Endodermal cell (in vitro differentiated cells): ENCODE results near the gene AOC2. TPM values are rescaled to one million over a fixed set of nuclear protein-coding genes. Genes with fewer than 3 reads are reported as not detected.
A peak's percentile ranks its signal among the peaks of the same experiment; 100 is the strongest.

Source experiments
- DNase-seq: peaks from one replicate; pipeline ENCODE4 v3.0.0-alpha.2; 2017
- H3K27ac ChIP-seq: 2 replicates; pipeline ENCODE4 v1.5.1; 2013; ENCODE audit warnings: mild to moderate bottlenecking, low read depth, low read length, moderate library complexity
- H3K27me3 ChIP-seq: 2 replicates; pipeline ENCODE4 v1.6.1; 2013; ENCODE audit warnings: mild to moderate bottlenecking, low read length, moderate library complexity; ENCODE audit not compliant: insufficient read depth, control insufficient read depth, poor library complexity, severe bottlenecking
- H3K36me3 ChIP-seq: 2 replicates; pipeline ENCODE4 v1.7.0; 2013; ENCODE audit warnings: mild to moderate bottlenecking, low read length, moderate library complexity; ENCODE audit not compliant: control insufficient read depth, insufficient read depth
- H3K4me1 ChIP-seq: one replicate; pipeline ENCODE4 v1.7.0; 2013; ENCODE audit warnings: low read length; ENCODE audit not compliant: control insufficient read depth, insufficient read depth
- H3K4me3 ChIP-seq: 2 replicates; pipeline ENCODE4 v1.5.1; 2013; ENCODE audit warnings: mild to moderate bottlenecking, low read length, moderate library complexity
- H3K9ac ChIP-seq: 2 replicates; pipeline ENCODE4 v1.6.1; 2013; ENCODE audit warnings: mild to moderate bottlenecking, low read length, moderate library complexity; ENCODE audit not compliant: poor library complexity, severe bottlenecking; ENCODE audit errors: extremely low read depth
- H3K9me3 ChIP-seq: 2 replicates; pipeline ENCODE4 v1.6.1; 2013; ENCODE audit warnings: mild to moderate bottlenecking, low read length, moderate library complexity; ENCODE audit not compliant: control insufficient read depth
- H3K27ac Mint-ChIP-seq: 2 replicates; pipeline ENCODE4 v1.8.0; 2020; ENCODE audit warnings: mixed read lengths
- H3K27me3 Mint-ChIP-seq: 2 replicates; pipeline ENCODE4 v1.8.0; 2021; ENCODE audit warnings: mild to moderate bottlenecking, mixed read lengths; ENCODE audit not compliant: insufficient read depth
- H3K36me3 Mint-ChIP-seq: 2 replicates; pipeline ENCODE4 v1.8.0; 2020; ENCODE audit warnings: low read depth, mixed read lengths
- H3K4me1 Mint-ChIP-seq: 2 replicates; pipeline ENCODE4 v1.8.0; 2020; ENCODE audit warnings: mixed read lengths
- H3K4me3 Mint-ChIP-seq: 2 replicates; pipeline ENCODE4 v1.8.0; 2020; ENCODE audit warnings: mild to moderate bottlenecking, moderate library complexity, mixed read lengths
- H3K9me3 Mint-ChIP-seq: 2 replicates; pipeline ENCODE4 v1.8.0; 2020; ENCODE audit warnings: mild to moderate bottlenecking, mixed read lengths
- WGBS, 2 experiments: methylation state at CpG; one replicate each; pipeline versions ENCODE4 v1.1.5 to v1.1.7; 2013; ENCODE audit warnings: missing lambda C conversion rate in 2 of 2, mixed read lengths in 1 of 2; ENCODE audit not compliant: insufficient coverage in 1 of 2, insufficient read length in 1 of 2; 5-methylcytosine and 5-hydroxymethylcytosine counted together
- total RNA-seq, 2 donors: library from RNA; stranded (reverse); fragmentation: NEBNext Ultra II Directional in 1 of 2; extraction: Animal tissue kit (Norgen Biotek cat#: 25700) in 1 of 2; gene quantifications; 2 replicates in 1 of 2; 3 replicates in 1 of 2; pipeline ENCODE4 v1.2.1, GENCODE V29; 2021
- TF ChIP-seq, protein P1 (sequence below): fragments of 200-600 bp; sonication (generic); conservative IDR thresholded peaks from 2 replicates; pipeline ENCODE4 v1.5.0; 2021; ENCODE audit warnings: antibody characterized with exemption, mild to moderate bottlenecking

Gene AOC2
- total RNA-seq, 2 donors from 2014 or later, result 3.7 to 3.8 TPM

DNA sequence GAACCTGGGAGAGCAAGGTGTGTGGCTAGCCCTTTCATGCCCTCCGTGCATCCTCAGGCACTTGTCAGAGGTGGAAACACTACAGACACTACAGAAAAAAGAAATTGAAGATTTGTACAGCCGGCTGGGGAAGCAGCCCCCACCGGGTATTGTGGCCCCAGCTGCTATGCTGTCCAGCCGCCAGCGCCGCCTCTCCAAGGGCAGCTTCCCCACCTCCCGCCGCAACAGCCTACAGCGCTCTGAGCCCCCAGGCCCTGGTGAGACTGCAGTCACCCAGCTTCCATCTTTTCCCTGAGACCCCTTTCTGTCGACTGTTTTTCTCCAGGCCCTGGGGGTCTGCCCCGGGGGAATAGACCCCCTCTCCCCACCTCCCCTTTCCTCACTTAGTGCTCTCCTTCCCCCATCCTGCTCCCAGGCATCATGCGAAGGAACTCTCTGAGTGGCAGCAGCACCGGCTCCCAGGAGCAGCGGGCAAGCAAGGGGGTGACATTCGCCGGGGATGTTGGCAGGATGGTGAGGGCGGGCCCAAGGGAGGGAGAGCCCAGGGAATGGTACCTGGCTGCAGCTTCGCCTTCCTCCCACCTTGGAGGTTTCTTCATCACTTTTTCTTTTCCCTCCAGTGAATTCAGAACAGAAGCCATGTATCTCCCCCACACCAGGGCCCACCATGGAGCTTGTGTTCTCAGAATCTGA lies 48.2 kb upstream of the AOC2 start:
- Mint-ChIP-seq H3K4me1 (peaks cover 10% of the 10 kb centered on the region), H3K27me3 (peaks cover 24% of the 10 kb centered on the region), H3K27ac (no peak overlapping the region), H3K36me3 (peaks cover 20% of the 10 kb centered on the region), H3K4me3 (no peak overlapping the region), H3K9me3 (peaks cover 6% of the 10 kb centered on the region)
- TF ChIP-seq, protein P1, sequence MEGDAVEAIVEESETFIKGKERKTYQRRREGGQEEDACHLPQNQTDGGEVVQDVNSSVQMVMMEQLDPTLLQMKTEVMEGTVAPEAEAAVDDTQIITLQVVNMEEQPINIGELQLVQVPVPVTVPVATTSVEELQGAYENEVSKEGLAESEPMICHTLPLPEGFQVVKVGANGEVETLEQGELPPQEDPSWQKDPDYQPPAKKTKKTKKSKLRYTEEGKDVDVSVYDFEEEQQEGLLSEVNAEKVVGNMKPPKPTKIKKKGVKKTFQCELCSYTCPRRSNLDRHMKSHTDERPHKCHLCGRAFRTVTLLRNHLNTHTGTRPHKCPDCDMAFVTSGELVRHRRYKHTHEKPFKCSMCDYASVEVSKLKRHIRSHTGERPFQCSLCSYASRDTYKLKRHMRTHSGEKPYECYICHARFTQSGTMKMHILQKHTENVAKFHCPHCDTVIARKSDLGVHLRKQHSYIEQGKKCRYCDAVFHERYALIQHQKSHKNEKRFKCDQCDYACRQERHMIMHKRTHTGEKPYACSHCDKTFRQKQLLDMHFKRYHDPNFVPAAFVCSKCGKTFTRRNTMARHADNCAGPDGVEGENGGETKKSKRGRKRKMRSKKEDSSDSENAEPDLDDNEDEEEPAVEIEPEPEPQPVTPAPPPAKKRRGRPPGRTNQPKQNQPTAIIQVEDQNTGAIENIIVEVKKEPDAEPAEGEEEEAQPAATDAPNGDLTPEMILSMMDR, result no peak
- no peak overlapping the region for H3K27ac ChIP-seq
- no peaks in the 10 kb centered on the region for H3K36me3 ChIP-seq
- H3K9ac ChIP-seq, result no peak overlapping the region
- H3K9me3 ChIP-seq, result no peaks in the 10 kb centered on the region
- 91 to 97% methylated on average over 7 to 18 of the region's 18 CpGs for WGBS, 2 experiments
- H3K4me3 ChIP-seq, result no peak overlapping the region
- no peak for DNase-seq
- H3K4me1 ChIP-seq, result no peaks in the 10 kb centered on the region
- H3K27me3 ChIP-seq, result no peaks in the 10 kb centered on the region

GRCh38 chr17:42797067-42798007 lies 47.0 kb upstream of the AOC2 start:
- Mint-ChIP-seq H3K4me1 (peaks cover 16% of the 10 kb centered on the region), H3K4me3 (peak overlapping the region; percentile 87), H3K27ac (peak overlapping the region; percentile 13), H3K9me3 (peaks cover 6% of the 10 kb centered on the region), H3K36me3 (peaks cover 20% of the 10 kb centered on the region), H3K27me3 (peaks cover 23% of the 10 kb centered on the region)
- no peak for DNase-seq
- no peaks in the 10 kb centered on the region for H3K9me3 ChIP-seq
- peak overlapping the region; percentile 91 for H3K4me3 ChIP-seq
- TF ChIP-seq, protein P1, result no peak
- H3K36me3 ChIP-seq, result no peaks in the 10 kb centered on the region
- H3K27ac ChIP-seq, result no peak overlapping the region
- H3K27me3 ChIP-seq, result no peaks in the 10 kb centered on the region
- H3K9ac ChIP-seq, result peak overlapping the region; percentile 54
- H3K4me1 ChIP-seq, result no peaks in the 10 kb centered on the region
- WGBS, 2 experiments, result 93 to 98% methylated on average over 7 to 10 of the region's 10 CpGs

DNA sequence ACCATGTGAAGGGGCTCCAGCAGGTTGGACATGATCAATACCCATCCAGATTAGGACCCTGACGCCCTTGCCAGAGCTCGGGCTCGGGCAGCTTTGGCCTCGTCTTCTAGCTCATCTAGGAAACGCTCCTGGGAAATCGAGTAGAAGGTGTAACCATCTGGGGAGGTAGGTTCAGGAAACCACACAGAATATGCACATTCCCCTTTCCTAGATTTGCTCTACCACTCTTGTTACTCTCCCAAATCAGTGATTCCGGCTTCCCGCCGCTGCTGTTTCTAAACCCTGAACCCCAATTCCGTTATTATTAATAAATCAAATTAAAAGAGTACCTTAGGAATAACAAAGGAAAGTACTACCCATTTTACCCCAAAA lies 46.4 kb upstream of the AOC2 start:
- H3K9ac ChIP-seq, result peak overlapping the region; percentile 54
- H3K36me3 ChIP-seq, result no peaks in the 10 kb centered on the region
- H3K4me1 ChIP-seq, result no peaks in the 10 kb centered on the region
- H3K4me3 ChIP-seq, result peak overlapping the region; percentile 91
- Mint-ChIP-seq H3K27ac (peak overlapping the region; percentile 85), H3K27me3 (peaks cover 22% of the 10 kb centered on the region), H3K36me3 (peaks cover 20% of the 10 kb centered on the region), H3K4me1 (peaks cover 22% of the 10 kb centered on the region), H3K4me3 (peak overlapping the region; percentile 87), H3K9me3 (peaks cover 6% of the 10 kb centered on the region)
- TF ChIP-seq, protein P1, result no peak
- WGBS, 2 experiments, result 55 to 78% methylated on average over 4 to 7 of the region's 10 CpGs
- DNase-seq, result no peak
- H3K27ac ChIP-seq, result no peak overlapping the region
- no peaks in the 10 kb centered on the region for H3K27me3 ChIP-seq
- H3K9me3 ChIP-seq, result no peaks in the 10 kb centered on the region
